GM12873 (cell line): Measurements from ENCODE around the gene TWIST2.

Experiments
- TF ChIP-seq, protein P1 (sequence below): IDR thresholded peaks from 2 replicates; pipeline ENCODE4 v1.5.1; 2012; ENCODE audit warnings: low read depth, mild to moderate bottlenecking, moderate library complexity, low read length, control low read depth; ENCODE audit not compliant: insufficient read depth; ENCODE audit errors: missing control alignments

Gene TWIST2

DNA sequence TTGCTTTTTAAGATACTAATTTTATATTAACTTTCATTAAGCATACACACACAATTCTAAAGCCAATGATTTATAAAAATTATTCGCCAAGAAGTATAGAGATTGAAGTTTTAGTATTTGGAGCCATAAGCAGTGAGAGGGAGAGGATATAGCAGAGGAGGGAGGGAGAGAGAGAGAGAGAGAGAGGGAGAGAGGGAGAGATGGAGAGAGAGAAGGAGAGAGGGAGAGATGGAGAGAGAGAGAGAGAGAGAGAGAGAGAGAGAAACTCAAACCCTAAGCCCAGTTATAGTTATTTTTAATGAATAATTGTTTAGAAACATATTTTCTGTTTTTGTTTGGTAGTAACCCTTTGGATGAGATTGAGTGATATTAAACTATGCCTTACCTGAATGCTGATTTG, 5.3 kb downstream of the TWIST2 start:
- TF ChIP-seq, protein P1, sequence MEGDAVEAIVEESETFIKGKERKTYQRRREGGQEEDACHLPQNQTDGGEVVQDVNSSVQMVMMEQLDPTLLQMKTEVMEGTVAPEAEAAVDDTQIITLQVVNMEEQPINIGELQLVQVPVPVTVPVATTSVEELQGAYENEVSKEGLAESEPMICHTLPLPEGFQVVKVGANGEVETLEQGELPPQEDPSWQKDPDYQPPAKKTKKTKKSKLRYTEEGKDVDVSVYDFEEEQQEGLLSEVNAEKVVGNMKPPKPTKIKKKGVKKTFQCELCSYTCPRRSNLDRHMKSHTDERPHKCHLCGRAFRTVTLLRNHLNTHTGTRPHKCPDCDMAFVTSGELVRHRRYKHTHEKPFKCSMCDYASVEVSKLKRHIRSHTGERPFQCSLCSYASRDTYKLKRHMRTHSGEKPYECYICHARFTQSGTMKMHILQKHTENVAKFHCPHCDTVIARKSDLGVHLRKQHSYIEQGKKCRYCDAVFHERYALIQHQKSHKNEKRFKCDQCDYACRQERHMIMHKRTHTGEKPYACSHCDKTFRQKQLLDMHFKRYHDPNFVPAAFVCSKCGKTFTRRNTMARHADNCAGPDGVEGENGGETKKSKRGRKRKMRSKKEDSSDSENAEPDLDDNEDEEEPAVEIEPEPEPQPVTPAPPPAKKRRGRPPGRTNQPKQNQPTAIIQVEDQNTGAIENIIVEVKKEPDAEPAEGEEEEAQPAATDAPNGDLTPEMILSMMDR = no peak

DNA sequence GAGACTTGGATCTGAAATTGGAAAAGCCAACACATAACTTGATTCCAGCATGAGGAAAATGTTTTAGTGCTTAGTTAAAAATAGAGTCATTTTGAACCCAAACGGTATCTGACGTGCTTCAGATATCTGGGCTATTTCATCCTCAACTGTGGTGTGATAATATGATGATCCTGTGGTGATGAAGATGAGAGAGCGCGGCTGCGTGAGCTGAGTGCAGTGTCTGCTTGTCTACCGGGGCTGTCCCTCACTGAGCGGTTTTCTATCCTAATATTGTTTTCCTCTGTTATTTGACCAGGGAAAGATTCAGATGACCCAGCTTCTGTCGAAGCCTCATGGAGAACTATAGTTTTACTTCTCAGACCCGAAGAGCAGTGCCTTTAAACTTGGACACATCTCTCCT, 5.8 kb downstream of the TWIST2 start:
- TF ChIP-seq, protein P1 = no peak

DNA sequence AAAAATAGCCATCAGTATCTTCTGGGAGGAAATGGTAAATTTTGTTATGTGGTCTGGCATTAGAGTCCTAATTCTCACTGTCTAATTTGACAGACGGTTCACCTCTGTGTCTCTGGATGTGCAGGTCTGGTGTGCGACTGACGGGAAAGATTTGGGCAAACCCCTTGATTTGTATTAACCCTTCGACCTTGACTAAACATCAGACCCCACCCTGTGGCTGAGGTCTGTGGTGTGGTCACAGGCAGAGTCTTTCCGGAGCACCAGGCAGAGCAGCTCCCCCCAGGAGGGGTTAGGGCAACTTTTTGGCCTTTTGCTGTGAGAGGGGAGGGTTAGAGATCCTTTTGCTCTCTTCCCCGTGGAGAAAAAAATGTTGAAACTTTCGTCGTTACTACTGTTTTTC, 6.4 kb downstream of the TWIST2 start:
- TF ChIP-seq, protein P1 = no peak

DNA sequence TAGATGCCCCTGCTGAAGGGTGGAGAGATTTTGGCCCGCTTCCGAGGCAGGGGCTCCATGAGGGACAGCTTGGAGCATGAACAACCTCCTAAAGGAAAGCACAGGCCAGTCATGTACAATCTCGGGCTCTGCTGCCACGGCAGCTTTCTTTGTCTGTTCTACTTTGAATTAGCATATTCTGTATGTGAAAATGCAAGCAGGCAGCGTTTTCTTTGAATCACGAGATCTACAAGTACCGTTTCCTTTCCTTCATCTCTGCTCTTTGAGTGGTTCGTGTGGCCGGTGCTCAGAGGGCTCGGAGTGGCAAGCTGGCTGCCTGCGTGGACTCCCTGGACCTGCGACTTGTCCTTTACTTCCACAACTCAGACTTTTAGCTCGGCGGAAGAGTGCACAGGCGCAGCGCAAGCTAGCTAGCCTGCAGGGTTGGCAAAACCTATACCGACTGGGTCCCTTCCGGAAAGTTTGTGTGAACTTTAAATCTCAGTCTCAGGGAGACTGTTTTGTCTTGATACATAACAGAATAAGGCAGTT, 6.9 kb downstream of the TWIST2 start:
- TF ChIP-seq, protein P1 = no peak

DNA sequence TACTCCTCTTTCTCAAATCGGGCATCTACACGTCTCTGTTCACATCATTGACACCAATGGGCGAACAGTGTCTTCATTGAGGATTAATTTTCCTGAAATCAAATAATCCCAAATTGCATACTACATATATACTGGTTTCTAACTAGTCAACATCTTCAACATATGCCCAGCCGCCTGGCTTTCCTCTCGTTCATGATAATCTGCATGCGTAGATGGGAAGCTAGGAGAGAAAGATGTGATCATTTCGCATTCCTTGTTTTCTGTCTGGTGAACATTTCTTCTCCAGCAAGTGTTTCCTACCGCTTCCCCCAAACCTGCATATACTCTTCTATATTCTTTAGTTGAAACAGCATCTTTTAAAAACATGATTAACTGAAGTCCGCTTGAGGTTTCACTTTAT, 7.4 kb downstream of the TWIST2 start:
- TF ChIP-seq, protein P1 = no peak

DNA sequence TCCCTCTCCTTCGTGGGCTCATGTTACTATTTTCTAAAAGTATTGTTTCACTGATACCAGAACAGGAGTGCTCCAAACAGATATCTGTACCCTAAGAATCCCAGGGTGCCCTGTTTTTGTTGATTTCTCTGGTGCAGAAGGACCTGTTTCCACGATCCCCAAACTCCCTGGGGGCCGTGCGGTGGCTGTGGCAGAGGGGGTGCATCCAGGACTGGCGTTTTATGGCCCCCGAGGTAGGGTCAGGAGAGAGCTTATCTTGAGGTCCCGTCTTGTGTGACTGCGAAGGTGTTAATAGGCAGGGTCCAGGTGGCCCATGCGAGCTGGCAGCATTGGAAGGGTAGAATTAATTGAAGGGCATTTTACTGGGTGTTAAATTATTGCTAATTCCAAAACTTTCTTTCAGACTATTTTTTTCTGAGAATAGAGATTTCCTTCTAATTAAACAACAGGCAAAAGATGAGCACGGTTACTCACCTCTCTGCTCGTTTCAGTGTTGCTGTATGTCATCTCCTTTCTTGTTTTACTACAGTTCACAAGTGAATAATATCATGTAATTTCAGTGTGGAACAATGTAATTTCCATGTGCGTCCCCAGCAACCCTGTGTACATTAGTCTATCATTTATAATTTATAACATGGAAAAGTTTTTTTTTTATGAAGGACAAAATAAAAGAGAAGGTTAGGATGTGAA, 8.2 kb downstream of the TWIST2 start:
- TF ChIP-seq, protein P1 = no peak

DNA sequence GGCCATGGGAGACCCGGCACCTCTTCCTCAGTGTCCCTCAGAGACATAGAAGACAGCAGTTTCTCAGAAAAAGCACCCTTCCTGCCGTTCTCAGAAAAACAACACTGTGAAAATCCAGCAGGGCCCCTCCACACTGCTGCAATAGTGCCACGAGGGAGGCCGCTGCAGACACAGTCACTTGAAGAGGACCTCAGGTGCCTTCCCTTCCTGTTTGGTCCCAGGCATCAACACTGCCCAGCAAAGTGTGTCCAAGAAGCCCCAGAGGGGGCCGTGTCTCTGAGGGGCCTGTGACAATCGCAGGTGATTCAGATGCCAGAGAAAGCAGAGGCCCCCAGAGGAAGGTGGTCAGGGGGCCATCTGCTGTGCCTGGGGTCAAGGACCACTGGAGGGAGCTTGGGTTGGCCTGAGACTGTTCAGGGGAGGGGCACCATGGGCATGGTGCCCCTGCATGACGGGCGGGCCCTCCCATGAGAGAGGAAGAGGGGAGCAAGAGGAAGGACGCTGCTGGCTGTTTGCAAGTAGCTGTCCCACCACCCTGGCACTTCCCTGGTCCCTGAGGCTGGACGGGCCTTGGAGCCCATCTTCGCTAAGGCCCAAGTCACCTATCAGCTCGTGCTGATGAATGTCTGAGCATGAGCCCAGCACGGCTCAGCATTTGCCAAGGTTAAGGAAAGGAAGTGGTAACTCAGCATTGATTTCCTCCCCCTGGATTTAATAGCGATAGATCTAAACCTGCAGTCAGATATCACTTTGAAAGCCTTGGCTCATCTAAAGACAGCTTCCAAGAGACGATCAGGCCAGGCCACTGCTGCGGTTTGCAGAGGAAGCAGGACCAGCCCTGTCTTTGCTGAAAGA, 9.1 kb downstream of the TWIST2 start:
- TF ChIP-seq, protein P1 = no peak
